Mesodermal cell (in vitro differentiated cells): ENCODE measurements around the gene FAM221B.

Source experiments
- H3K27ac ChIP-seq: 2 replicates; pipeline ENCODE4 v1.7.0; 2013; ENCODE audit warnings: mild to moderate bottlenecking, low read depth, low read length, moderate library complexity; ENCODE audit not compliant: severe bottlenecking
- H3K36me3 ChIP-seq: 2 replicates; pipeline ENCODE4 v1.7.1; 2013; ENCODE audit warnings: mild to moderate bottlenecking, low read length, moderate library complexity; ENCODE audit not compliant: control insufficient read depth, insufficient read depth
- H3K4me1 ChIP-seq: one replicate; pipeline ENCODE4 v1.7.1; 2013; ENCODE audit warnings: mild to moderate bottlenecking, low read length; ENCODE audit not compliant: insufficient read depth, control insufficient read depth, poor library complexity, severe bottlenecking
- H3K4me3 ChIP-seq: 2 replicates; pipeline ENCODE4 v1.7.0; 2013; ENCODE audit warnings: low read length, control low read depth, mild to moderate bottlenecking; ENCODE audit not compliant: insufficient read depth, poor library complexity, severe bottlenecking; ENCODE audit errors: extremely low read depth
- H3K9me3 ChIP-seq: 2 replicates; pipeline ENCODE4 v1.7.1; 2013; ENCODE audit warnings: mild to moderate bottlenecking, low read length, moderate library complexity; ENCODE audit not compliant: control insufficient read depth
- WGBS, 2 experiments: methylation state at CpG; one replicate each; pipeline ENCODE4 v1.1.5; 2013; ENCODE audit warnings: missing lambda C conversion rate in 2 of 2; ENCODE audit not compliant: insufficient coverage in 2 of 2; 5-methylcytosine and 5-hydroxymethylcytosine counted together

FAM221B gene

DNA sequence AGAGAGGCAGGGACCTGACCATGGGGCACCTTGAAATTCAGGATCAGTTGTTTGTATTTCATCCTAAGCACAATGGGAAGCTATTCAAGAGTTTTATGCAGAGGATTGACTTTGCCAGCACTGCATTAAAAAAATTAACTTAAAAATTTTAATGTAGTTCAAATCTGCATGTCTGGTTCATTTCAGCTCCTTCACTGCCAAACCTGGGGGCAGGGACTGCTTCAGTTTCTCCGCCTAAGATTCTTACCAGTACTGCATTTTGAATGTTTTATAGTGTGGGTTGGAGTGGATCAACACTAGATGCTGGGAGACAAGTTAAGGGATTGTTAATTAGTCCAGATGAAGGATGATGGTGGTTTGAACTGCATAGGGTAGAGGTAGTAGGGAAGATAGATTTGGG lies 58.8 kb downstream of the FAM221B start:
- no peaks in the 10 kb centered on the region for H3K9me3 ChIP-seq
- no peaks in the 10 kb centered on the region for H3K36me3 ChIP-seq
- 89 to 100% methylated on average over 1 of the region's 1 CpG for WGBS, 2 experiments
- no peaks in the 10 kb centered on the region for H3K4me1 ChIP-seq
- H3K27ac ChIP-seq: no peak overlapping the region
- H3K4me3 ChIP-seq: no peak overlapping the region

DNA sequence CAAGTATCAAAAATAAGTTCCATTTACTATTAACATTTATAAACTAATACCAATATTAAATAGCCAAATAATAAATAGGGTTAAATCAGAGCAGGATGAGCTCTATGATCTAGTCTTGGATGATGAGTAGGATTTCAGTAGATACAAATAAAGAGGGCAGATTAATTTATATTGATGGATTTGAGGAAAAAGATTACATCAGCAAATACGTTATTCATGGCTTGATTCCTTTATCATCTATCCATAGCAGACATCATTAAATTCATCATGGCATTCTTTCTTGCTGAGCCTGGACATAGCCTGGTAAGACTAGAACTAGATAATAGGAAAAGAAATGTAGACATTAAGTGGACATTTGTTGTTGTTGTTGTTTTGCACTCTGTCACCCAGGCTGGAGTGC lies 61.1 kb downstream of the FAM221B start:
- no peak overlapping the region for H3K4me3 ChIP-seq
- no peaks in the 10 kb centered on the region for H3K4me1 ChIP-seq
- no peak overlapping the region for H3K27ac ChIP-seq
- no peaks in the 10 kb centered on the region for H3K9me3 ChIP-seq
- H3K36me3 ChIP-seq: no peaks in the 10 kb centered on the region
- no CpG with 5 or more reads among the region's 1 CpG for WGBS, 2 experiments

DNA sequence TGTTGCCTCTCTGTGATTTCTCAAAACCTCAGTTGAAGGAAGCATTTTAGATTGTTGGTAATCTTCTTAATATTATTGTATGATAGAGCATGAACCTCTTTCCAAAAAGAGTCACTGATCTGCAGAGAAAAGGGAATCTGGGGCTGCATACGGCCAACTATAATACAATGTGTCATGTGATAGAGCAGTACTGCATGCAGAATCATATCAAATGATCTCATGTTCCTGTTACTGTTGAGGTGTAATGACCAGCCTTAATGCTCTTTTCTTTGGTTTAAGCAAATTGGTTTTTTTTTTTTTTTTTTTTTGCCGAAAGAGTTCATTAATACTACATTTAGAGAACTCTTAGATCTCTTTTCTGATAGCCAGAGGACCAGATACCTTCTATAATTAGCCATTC lies 61.5 kb downstream of the FAM221B start:
- Histone ChIP-seq H3K36me3 (no peaks in the 10 kb centered on the region), H3K9me3 (no peaks in the 10 kb centered on the region), H3K4me3 (no peak overlapping the region), H3K4me1 (no peaks in the 10 kb centered on the region), H3K27ac (no peak overlapping the region)
- WGBS, 2 experiments: 100% methylated on average over 1 of the region's 2 CpGs
